ENCODE data around the gene C6orf47. TPM values are rescaled to one million over a fixed set of nuclear protein-coding genes. Genes with fewer than 3 reads are reported as not detected.

C6orf47 gene
- total and polyA plus RNA-seq, 2 of the 13 experiments (the other 11 are each of a cell fraction or from before 2014, with no cell fraction given), result 1.7 to 18.1 TPM

GRCh38 chr6:31663961-31664789 lies 3.6 kb upstream of the C6orf47 start (continued):
- no peak for TF ChIP-seq ARID5B (CRISPR knock-in tag; IDR thresholded peaks at IDR 0.05)
- no peak for TF ChIP-seq KLF11 (CRISPR knock-in tag; IDR thresholded peaks at IDR 0.05)
- no peak for TF ChIP-seq ZNF383 (CRISPR knock-in tag; IDR thresholded peaks at IDR 0.05; ENCODE audit: borderline replicate concordance)
- TF ChIP-seq HNRNPH1 (optimal IDR thresholded peaks at IDR 0.05; ENCODE audit: low read depth, low read length), result peak; percentile 76
- no peak for TF ChIP-seq NONO (IDR thresholded peaks at IDR 0.05)
- no peak for TF ChIP-seq NONO (CRISPR knock-in tag; conservative IDR thresholded peaks at IDR 0.05)
- no peak for TF ChIP-seq ZNF468 (CRISPR knock-in tag; IDR thresholded peaks at IDR 0.05)
- TF ChIP-seq SRF (IDR thresholded peaks at IDR 0.05; ENCODE audit: low read depth, low read length), result no peak
- no peak for TF ChIP-seq ZNF788 (CRISPR knock-in tag; IDR thresholded peaks at IDR 0.05; ENCODE audit: borderline replicate concordance)
- 0 out of 2 replicates have a peak, but pooled peaks have one; percentile 3 for TF ChIP-seq ZNF850 (CRISPR knock-in tag; conservative IDR thresholded peaks at IDR 0.05)
- TF ChIP-seq ZNF557 (CRISPR knock-in tag; IDR thresholded peaks at IDR 0.05), result no peak
- TF ChIP-seq CENPX (CRISPR knock-in tag; IDR thresholded peaks at IDR 0.05), result no peak
- no peak for TF ChIP-seq BCLAF1 (IDR thresholded peaks at IDR 0.05)
- TF ChIP-seq IRF2 (CRISPR knock-in tag; IDR thresholded peaks at IDR 0.05), result no peak
- TF ChIP-seq ATF4 (CRISPR knock-in tag; IDR thresholded peaks at IDR 0.05), result peak in 1 of 2 experiments; percentile 25; a peak in 1 of 4 replicates
- TF ChIP-seq ZGPAT (CRISPR knock-in tag; IDR thresholded peaks at IDR 0.05), result no peak
- no peak for TF ChIP-seq EEA1 (CRISPR knock-in tag; IDR thresholded peaks at IDR 0.05; ENCODE audit: borderline replicate concordance)

Measured in HepG2 (cell line).